Endothelial cell of umbilical vein (primary cell): Measurements from ENCODE around the gene PF4V1. TPM values are rescaled to one million over a fixed set of nuclear protein-coding genes. Genes with fewer than 3 reads are reported as not detected.

ENCODE experiments used
- BruUV-seq: library from RNA; stranded (reverse); fragments of 400-500 nt; replicated peaks from 2 replicates; lab custom pipeline; 2021; lab: Mats Ljungman, UMichigan
- CTCF ChIA-PET: fragments of 300-600, 350-600 bp; sonication (Branson Sonifier 250); formaldehyde crosslinking; loops from one replicate; lab custom pipeline; 2021; ENCODE audit warnings: antibody characterized with exemption, inconsistent platforms; lab: Charles Lee
- POLR2A ChIA-PET: fragments of 300-600, 350-600 bp; sonication (Branson Sonifier 250); formaldehyde crosslinking; loops from one replicate; lab custom pipeline; 2021; ENCODE audit warnings: antibody characterized with exemption, inconsistent platforms; lab: Charles Lee
- DNase-seq: peaks from one replicate; pipeline ENCODE4 v3.0.0-alpha.2; 2011; ENCODE audit warnings: low read depth, low spot score
- FAIRE-seq: peaks from 2 replicates; lab custom pipeline; 2011; peaks lifted over from hg19 to GRCh38; lab: Jason Lieb, UNC
- H2AFZ ChIP-seq: 2 replicates; pipeline ENCODE4 v1.6.0; 2012; ENCODE audit warnings: low read depth, low read length, control low read depth, inconsistent platforms
- H3K27ac ChIP-seq: 2 replicates; pipeline ENCODE4 v1.5.1; 2011; ENCODE audit warnings: low read depth, mild to moderate bottlenecking, control low read depth, low read length, moderate library complexity; ENCODE audit not compliant: insufficient read depth
- H3K27me3 ChIP-seq, 2 experiments: 2 replicates each; pipeline versions ENCODE4 v1.6.0 to v1.6.1; 2011; ENCODE audit warnings: low read length in 2 of 2, mixed read lengths in 1 of 2; ENCODE audit not compliant: control insufficient read depth in 2 of 2, insufficient read depth in 2 of 2
- H3K36me3 ChIP-seq, 2 experiments: 2 replicates in 1 of 2; 3 replicates in 1 of 2; pipeline ENCODE4 v1.5.1; 2011; ENCODE audit warnings: low read length in 2 of 2, mild to moderate bottlenecking in 1 of 2, moderate library complexity in 1 of 2; ENCODE audit not compliant: control insufficient read depth in 2 of 2, insufficient read depth in 2 of 2; ENCODE audit errors: extremely low read depth in 1 of 2
- H3K4me1 ChIP-seq: 3 replicates; pipeline ENCODE4 v1.5.1; 2011; ENCODE audit warnings: mild to moderate bottlenecking, low read length; ENCODE audit not compliant: control insufficient read depth, insufficient read depth; ENCODE audit errors: extremely low read depth
- H3K4me2 ChIP-seq: 2 replicates; pipeline ENCODE4 v1.6.1; 2011; ENCODE audit warnings: low read length, control low read depth, mixed read lengths; ENCODE audit not compliant: insufficient read depth
- H3K4me3 ChIP-seq, 3 experiments: fragments of 200-600 bp in 1 of 3; sonication (generic), shearing (Covaris generic) in 1 of 3; replicated peaks in 1 of 3; 2 replicates each; pipeline ENCODE4 v1.5.1; 2011 to 2016; ENCODE audit warnings: control low read depth in 3 of 3, low read length in 3 of 3, mild to moderate bottlenecking in 2 of 3, inconsistent platforms in 1 of 3, low read depth in 1 of 3, moderate library complexity in 1 of 3; ENCODE audit not compliant: insufficient read depth in 1 of 3
- H3K79me2 ChIP-seq: 2 replicates; pipeline ENCODE4 v1.6.0; 2012; ENCODE audit warnings: low read length, inconsistent platforms; ENCODE audit not compliant: control insufficient read depth, insufficient read depth
- H3K9ac ChIP-seq: replicated peaks from 2 replicates; pipeline ENCODE3; 2011; ENCODE audit warnings: low read length, control low read depth; ENCODE audit not compliant: insufficient read depth; ENCODE audit errors: extremely low read depth
- H3K9me1 ChIP-seq: replicated peaks from 3 replicates; pipeline ENCODE4 v1.6.0; 2011; ENCODE audit warnings: mild to moderate bottlenecking, low read length; ENCODE audit not compliant: control insufficient read depth, insufficient read depth; ENCODE audit errors: extremely low read depth
- H3K9me3 ChIP-seq: replicated peaks from 2 replicates; pipeline ENCODE4 v1.5.1; 2012; ENCODE audit warnings: low read length, inconsistent platforms; ENCODE audit not compliant: control insufficient read depth, insufficient read depth
- H4K20me1 ChIP-seq: replicated peaks from 2 replicates; pipeline ENCODE3; 2011; ENCODE audit warnings: mild to moderate bottlenecking, low read length; ENCODE audit not compliant: control insufficient read depth, insufficient read depth; ENCODE audit errors: extremely low read depth
- EZH2 ChIP-seq: IDR thresholded peaks from 2 replicates; pipeline ENCODE4 v1.6.1; 2012; ENCODE audit warnings: borderline replicate concordance, low read depth, mild to moderate bottlenecking, moderate library complexity, low read length, inconsistent platforms; ENCODE audit not compliant: severe bottlenecking
- FOS ChIP-seq: IDR thresholded peaks from 2 replicates; pipeline ENCODE4 v1.6.1; 2011; ENCODE audit warnings: mild to moderate bottlenecking, low read length, moderate library complexity, borderline replicate concordance; ENCODE audit not compliant: insufficient read depth
- GATA2 ChIP-seq: IDR thresholded peaks from 2 replicates; pipeline ENCODE4 v1.7.0; 2011; ENCODE audit warnings: low read depth, mild to moderate bottlenecking, moderate library complexity, mixed read lengths, low read length; ENCODE audit not compliant: insufficient read length, insufficient read depth
- JUN ChIP-seq: IDR thresholded peaks from 2 replicates; pipeline ENCODE4 v1.6.1; 2011; ENCODE audit warnings: borderline replicate concordance, low read depth; ENCODE audit not compliant: insufficient read length, insufficient read depth
- MYC ChIP-seq: IDR thresholded peaks from one replicate; pipeline ENCODE4 v1.6.1; 2011; ENCODE audit warnings: mild to moderate bottlenecking, low read depth, low read length
- POLR2A ChIP-seq: IDR thresholded peaks from 2 replicates; pipeline ENCODE4 v1.6.1; 2012; ENCODE audit warnings: low read depth, mild to moderate bottlenecking, control low read depth, low read length
- dilution Hi-C: fragments of 300-500 bp; cut with MboI; formaldehyde crosslinking; loops from one replicate; pipeline ENCODE4 v1.15.0; 2019; ENCODE audit warnings: low sequenced_read_pairs; ENCODE audit not compliant: extremely low pct_ligation_motif_present
- intact Hi-C: fragments of 100-400 bp; cut with micrococcal nuclease; formaldehyde crosslinking; loops from one replicate; pipeline ENCODE4 v1.10.0; 2022
- polyA plus RNA-seq, 4 experiments: library from polyadenylated mRNA; depleted of rRNA in 3 of 4; stranded (reverse) in 3 of 4; unstranded in 1 of 4; fragments of >200 nt; gene quantifications; 2 replicates each; pipeline versions ENCODE4 v1.2.1 to v1.2.3, GENCODE V29; 2011 to 2012; ENCODE audit warnings: missing spikeins in 1 of 4
- total RNA-seq: library from RNA; stranded (reverse); gene quantifications from 2 replicates; pipeline ENCODE4 v1.2.3, GENCODE V29; 2021
- TF ChIP-seq, protein P1 (sequence below), 2 donors: IDR thresholded peaks; 1 replicate in 1 of 2; 2 replicates in 1 of 2; pipeline ENCODE4 v1.5.1; 2011; ENCODE audit warnings: low read length in 2 of 2, mild to moderate bottlenecking in 2 of 2, moderate library complexity in 2 of 2, control low read depth in 1 of 2, inconsistent platforms in 1 of 2, low read depth in 1 of 2; ENCODE audit not compliant: insufficient read depth in 1 of 2; ENCODE audit errors: extremely low read depth in 1 of 2

Gene PF4V1
- total and polyA plus RNA-seq, 2 donors (not counting 3 experiments of a cell fraction or from before 2014, with no cell fraction given), result not detected

- DNase-seq, result no peak
- Histone ChIP-seq H3K27ac (no peak overlapping the region), H3K4me2 (no peak overlapping the region), H3K79me2 (no peaks in the 10 kb centered on the region), H2AFZ (no peak overlapping the region), H3K27me3 (no peaks in the 10 kb centered on the region), H4K20me1 (no peaks in the 10 kb centered on the region), H3K9ac (no peak overlapping the region), H3K9me1 (no peaks in the 10 kb centered on the region), H3K4me1 (peaks cover 9% of the 10 kb centered on the region), H3K4me3 (no peak overlapping the region), H3K36me3 (no peaks in the 10 kb centered on the region), H3K9me3 (no peaks in the 10 kb centered on the region)
- no TSS peak for BruUV-seq
- ChIA-PET POLR2A (no interaction called here), CTCF (interaction anchor here (0.7 to 3.1 kb wide), 3 partner anchors 7 to 283 kb away, joined by 3 to 15 read pairs (median 3); no protein-coding TSS in a partner anchor)
- no peak for FAIRE-seq
- intact Hi-C loops (no loop called here), dilution Hi-C loops (no loop called here)
- no peak for TF ChIP-seq POLR2A
Observed at GRCh38 chr4:73851293-73851692, 1.8 kb upstream of the PF4V1 start.

DNA sequence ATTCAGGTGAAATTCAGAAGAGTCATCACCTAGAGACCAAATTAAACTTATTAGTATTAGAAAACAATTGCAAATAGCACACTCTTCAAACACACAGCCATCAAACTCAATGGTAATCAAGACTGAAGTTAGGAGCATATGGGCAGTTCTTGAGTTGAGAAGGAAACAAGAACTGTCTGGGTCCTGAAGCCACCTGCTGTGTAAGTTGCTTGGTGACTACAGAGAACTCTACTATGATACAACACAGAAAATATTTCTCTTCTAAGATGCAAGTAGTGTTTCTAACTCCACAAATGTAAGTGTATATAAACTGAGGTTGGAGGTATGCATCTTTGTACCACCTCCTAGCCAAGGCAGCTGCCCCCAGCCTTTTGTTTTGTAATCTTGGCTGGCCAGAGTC, 325 bp upstream of the PF4V1 start:
- Histone ChIP-seq H3K27ac (no peak overlapping the region), H3K4me1 (peaks cover 11% of the 10 kb centered on the region), H2AFZ (peak overlapping the region; percentile 58), H3K36me3 (no peaks in the 10 kb centered on the region), H3K79me2 (no peaks in the 10 kb centered on the region), H3K9ac (no peak overlapping the region), H3K9me3 (no peaks in the 10 kb centered on the region), H4K20me1 (no peaks in the 10 kb centered on the region), H3K27me3 (no peaks in the 10 kb centered on the region), H3K4me3 (no peak overlapping the region), H3K4me2 (no peak overlapping the region), H3K9me1 (no peaks in the 10 kb centered on the region)
- dilution Hi-C loops, result no loop called here
- ChIA-PET CTCF (interaction anchor here (0.7 to 1.5 kb wide), 4 partner anchors 9 to 282 kb away, joined by 4 to 11 read pairs (median 4); no protein-coding TSS in a partner anchor), POLR2A (no interaction called here)
- no peak for TF ChIP-seq GATA2
- TF ChIP-seq, protein P1, sequence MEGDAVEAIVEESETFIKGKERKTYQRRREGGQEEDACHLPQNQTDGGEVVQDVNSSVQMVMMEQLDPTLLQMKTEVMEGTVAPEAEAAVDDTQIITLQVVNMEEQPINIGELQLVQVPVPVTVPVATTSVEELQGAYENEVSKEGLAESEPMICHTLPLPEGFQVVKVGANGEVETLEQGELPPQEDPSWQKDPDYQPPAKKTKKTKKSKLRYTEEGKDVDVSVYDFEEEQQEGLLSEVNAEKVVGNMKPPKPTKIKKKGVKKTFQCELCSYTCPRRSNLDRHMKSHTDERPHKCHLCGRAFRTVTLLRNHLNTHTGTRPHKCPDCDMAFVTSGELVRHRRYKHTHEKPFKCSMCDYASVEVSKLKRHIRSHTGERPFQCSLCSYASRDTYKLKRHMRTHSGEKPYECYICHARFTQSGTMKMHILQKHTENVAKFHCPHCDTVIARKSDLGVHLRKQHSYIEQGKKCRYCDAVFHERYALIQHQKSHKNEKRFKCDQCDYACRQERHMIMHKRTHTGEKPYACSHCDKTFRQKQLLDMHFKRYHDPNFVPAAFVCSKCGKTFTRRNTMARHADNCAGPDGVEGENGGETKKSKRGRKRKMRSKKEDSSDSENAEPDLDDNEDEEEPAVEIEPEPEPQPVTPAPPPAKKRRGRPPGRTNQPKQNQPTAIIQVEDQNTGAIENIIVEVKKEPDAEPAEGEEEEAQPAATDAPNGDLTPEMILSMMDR (IDR thresholded peaks at IDR 0.05; ENCODE audit: extremely low read depth in 1 of 2, insufficient read depth in 1 of 2, low read depth in 1 of 2, low read length in 2 of 2), result no peak
- no peak for TF ChIP-seq JUN
- TF ChIP-seq EZH2, result no peak
- TF ChIP-seq FOS, result no peak
- TF ChIP-seq MYC, result no peak
- no TSS peak for BruUV-seq
- intact Hi-C loops, result no loop called here
- FAIRE-seq (no peak), DNase-seq (no peak)
